BLaER1 (cell line): ENCODE measurements around the gene PHYH.
"Not testable (repeated sequence)": the region's sequence is repeated elsewhere in the genome, so short reads cannot be mapped to it uniquely, and the experiment has no call there.

Experiments used
- H3K27ac ChIP-seq: shearing (Covaris generic); formaldehyde crosslinking; 2 replicates; pipeline ENCODE4 v1.8.1; 2022
- H3K27me3 ChIP-seq: shearing (Covaris generic); formaldehyde crosslinking; 2 replicates; pipeline ENCODE4 v1.8.1; 2022
- H3K36me3 ChIP-seq: shearing (Covaris generic); formaldehyde crosslinking; 2 replicates; pipeline ENCODE4 v1.8.1; 2022
- H3K4me1 ChIP-seq: shearing (Covaris generic); formaldehyde crosslinking; 2 replicates; pipeline ENCODE4 v1.8.1; 2022
- H3K4me2 ChIP-seq: shearing (Covaris generic); formaldehyde crosslinking; 2 replicates; pipeline ENCODE4 v1.8.1; 2022
- H3K4me3 ChIP-seq: shearing (Covaris generic); formaldehyde crosslinking; 2 replicates; pipeline ENCODE4 v1.8.1; 2022
- H3K9ac ChIP-seq: shearing (Covaris generic); formaldehyde crosslinking; 2 replicates; pipeline ENCODE4 v1.8.1; 2022
- H3K9me3 ChIP-seq: shearing (Covaris generic); formaldehyde crosslinking; 2 replicates; pipeline ENCODE4 v1.8.1; 2022
- H4K20me1 ChIP-seq: shearing (Covaris generic); formaldehyde crosslinking; 2 replicates; pipeline ENCODE4 v1.8.1; 2022
- Cebpa-rat ChIP-seq: shearing (Covaris generic); IDR thresholded peaks from 2 replicates; pipeline ENCODE4 v1.8.1; 2022

The PHYH gene

DNA sequence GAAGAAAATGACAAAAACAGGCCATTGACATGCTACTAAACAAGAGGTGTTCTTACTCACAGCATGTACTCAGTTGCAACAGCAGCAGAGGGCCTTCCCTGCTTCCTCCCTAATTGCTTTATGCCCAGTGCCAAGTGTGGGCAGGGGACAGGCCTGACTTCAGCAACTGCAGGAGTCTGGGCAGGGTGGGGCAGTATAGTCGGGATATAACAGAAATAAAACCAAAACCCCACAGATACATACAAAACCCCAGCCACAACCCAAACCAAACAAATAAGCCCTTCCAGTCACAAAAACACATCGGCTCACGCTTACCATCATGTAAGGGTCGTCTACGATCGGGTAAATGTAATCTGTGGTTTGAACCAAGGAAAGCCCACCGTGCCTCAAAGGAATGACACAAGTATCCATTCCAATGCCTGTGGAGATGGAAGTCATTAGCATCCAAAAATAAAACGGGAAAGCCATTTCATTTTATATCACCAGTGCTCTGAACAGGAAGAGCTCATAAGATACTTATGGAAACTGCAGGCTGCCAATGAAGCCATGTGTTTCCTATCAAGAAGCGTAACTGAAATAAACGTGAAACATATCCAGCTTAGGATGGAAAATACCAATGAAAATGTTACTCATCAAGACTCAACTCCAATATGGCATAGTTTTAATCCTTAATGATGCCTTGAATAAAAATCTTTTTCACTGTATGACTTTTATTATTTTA lies 38.7 kb upstream of the PHYH start:
- no peak overlapping the region for H3K4me2 ChIP-seq
- H3K27ac ChIP-seq, result no peak overlapping the region
- H3K9ac ChIP-seq, result no peak overlapping the region

DNA sequence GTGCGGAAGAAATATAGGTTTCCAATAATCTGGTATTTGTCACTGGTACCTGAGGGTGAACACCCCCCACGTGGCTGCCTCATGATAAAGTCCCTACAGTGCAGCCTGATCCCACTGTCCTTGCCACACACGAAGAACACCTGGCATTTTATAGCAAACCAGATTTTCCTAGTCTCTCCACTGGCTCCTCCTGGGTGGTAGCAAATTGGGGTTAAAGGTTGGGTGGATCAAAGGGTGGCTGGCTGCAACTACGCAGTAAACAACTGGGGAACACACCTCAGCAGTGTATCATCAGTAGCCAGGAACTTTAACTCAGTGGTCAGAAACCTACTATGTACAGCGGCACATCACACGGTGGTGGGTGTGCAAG lies 37.9 kb upstream of the PHYH start:
- no peak overlapping the region for H3K4me3 ChIP-seq
- TF ChIP-seq Cebpa-rat, result no peak
- no peaks in the 10 kb centered on the region for H3K27me3 ChIP-seq
- peaks cover 96% of the 10 kb centered on the region for H3K36me3 ChIP-seq
- H3K27ac ChIP-seq, result no peak overlapping the region
- peaks cover 54% of the 10 kb centered on the region for H4K20me1 ChIP-seq
- no peaks in the 10 kb centered on the region for H3K9me3 ChIP-seq
- H3K4me1 ChIP-seq, result peaks cover 20% of the 10 kb centered on the region
- no peak overlapping the region for H3K4me2 ChIP-seq
- no peak overlapping the region for H3K9ac ChIP-seq

More for the DNA sequence above, 38.7 kb upstream of the PHYH start:
- peaks cover 61% of the 10 kb centered on the region for H4K20me1 ChIP-seq
- H3K9me3 ChIP-seq, result no peaks in the 10 kb centered on the region
- peaks cover 20% of the 10 kb centered on the region for H3K4me1 ChIP-seq
- no peak overlapping the region for H3K4me3 ChIP-seq
- peaks cover 96% of the 10 kb centered on the region for H3K36me3 ChIP-seq
- H3K27me3 ChIP-seq, result no peaks in the 10 kb centered on the region
- TF ChIP-seq Cebpa-rat, result no peak

DNA sequence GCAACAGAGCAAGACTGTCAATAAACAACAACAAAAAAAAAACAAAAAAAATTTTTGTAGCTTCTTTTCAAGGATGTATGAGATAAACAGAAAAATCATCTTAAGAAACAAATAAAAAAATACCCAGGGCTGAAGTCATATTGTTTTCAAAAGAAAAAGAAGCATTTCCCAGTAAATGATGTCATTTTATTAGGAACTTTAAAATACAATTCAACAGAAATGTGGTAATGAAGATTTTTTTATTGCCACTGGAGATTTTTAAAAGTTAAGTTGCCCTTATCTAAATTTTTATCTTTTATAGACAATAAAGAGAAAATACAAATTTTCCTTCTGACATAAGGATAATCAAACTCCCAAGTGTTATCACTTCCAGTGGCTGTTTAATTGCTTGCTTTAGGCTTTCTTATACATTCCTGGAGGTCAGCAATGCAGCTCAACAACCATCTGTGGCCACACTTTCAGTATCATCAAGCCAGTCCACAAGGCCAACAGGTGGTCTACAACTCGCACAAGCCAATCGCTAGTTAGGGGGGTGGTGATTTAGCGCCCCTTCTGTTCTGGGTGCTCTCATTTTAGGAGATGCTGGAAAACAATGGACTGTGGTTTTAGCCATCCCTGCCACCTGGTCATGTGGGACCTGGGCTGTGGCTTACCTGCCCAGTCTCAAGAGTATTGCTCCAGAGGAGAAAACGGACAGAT lies 37.4 kb upstream of the PHYH start:
- Histone ChIP-seq H3K27ac (no peak overlapping the region), H3K9me3 (no peaks in the 10 kb centered on the region), H3K4me3 (no peak overlapping the region), H3K4me2 (no peak overlapping the region), H3K9ac (no peak overlapping the region), H3K4me1 (peaks cover 20% of the 10 kb centered on the region), H4K20me1 (peaks cover 50% of the 10 kb centered on the region), H3K36me3 (peaks cover 96% of the 10 kb centered on the region), H3K27me3 (no peaks in the 10 kb centered on the region)
- TF ChIP-seq Cebpa-rat, result no peak

DNA sequence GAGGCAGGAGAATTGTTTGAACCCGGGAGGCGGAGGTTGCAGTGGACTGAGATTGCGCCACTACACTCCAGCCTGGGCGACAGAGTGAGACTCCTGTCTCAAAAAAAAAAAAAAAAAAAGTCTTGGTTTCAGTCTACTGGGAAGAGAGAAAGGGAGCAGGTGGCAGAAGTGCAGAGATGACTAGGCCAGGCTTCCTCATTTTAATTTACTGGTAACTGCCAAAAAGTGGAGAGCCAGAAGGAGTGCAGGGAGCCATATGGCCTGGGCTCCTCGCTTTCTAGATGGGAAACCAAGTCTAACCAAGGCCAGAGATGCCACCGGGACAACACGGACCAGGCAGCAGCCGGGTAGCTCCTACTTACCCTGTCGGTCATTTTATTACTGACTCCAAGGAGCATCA lies 36.0 kb upstream of the PHYH start:
- H3K9me3 ChIP-seq, result no peaks in the 10 kb centered on the region
- TF ChIP-seq Cebpa-rat, result no peak
- no peak overlapping the region for H3K4me3 ChIP-seq
- H3K4me1 ChIP-seq, result peaks cover 16% of the 10 kb centered on the region
- no peak overlapping the region for H3K9ac ChIP-seq
- H3K4me2 ChIP-seq, result no peak overlapping the region
- peaks cover 42% of the 10 kb centered on the region for H4K20me1 ChIP-seq
- H3K36me3 ChIP-seq, result peaks cover 97% of the 10 kb centered on the region
- H3K27ac ChIP-seq, result no peak overlapping the region
- H3K27me3 ChIP-seq, result no peaks in the 10 kb centered on the region

DNA sequence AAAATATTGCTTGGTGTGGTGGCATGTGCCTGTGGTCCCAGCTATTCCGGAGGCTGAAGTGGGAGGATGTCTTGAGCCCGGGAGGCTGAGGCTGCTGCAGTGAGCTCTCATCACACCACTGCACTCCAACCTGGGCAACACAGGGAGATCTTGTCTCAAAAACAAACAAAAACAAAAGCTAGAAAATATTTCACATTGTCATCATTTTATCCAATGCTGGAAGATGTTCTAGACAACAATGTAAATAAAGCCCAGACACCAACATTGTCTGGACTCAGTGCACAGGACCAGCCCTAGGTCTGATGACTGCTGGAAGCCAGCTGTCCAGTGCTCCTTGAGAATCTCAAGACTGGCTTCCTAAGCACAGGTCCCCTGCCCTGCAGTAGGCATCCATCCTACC lies 34.7 kb upstream of the PHYH start:
- H3K4me1 ChIP-seq, result peaks cover 7% of the 10 kb centered on the region
- H3K9me3 ChIP-seq, result no peaks in the 10 kb centered on the region
- H3K9ac ChIP-seq, result no peak overlapping the region
- H3K27ac ChIP-seq, result no peak overlapping the region
- H4K20me1 ChIP-seq, result peaks cover 38% of the 10 kb centered on the region
- H3K27me3 ChIP-seq, result no peaks in the 10 kb centered on the region
- TF ChIP-seq Cebpa-rat, result no peak
- H3K4me2 ChIP-seq, result no peak overlapping the region
- H3K36me3 ChIP-seq, result peaks cover 97% of the 10 kb centered on the region
- no peak overlapping the region for H3K4me3 ChIP-seq

DNA sequence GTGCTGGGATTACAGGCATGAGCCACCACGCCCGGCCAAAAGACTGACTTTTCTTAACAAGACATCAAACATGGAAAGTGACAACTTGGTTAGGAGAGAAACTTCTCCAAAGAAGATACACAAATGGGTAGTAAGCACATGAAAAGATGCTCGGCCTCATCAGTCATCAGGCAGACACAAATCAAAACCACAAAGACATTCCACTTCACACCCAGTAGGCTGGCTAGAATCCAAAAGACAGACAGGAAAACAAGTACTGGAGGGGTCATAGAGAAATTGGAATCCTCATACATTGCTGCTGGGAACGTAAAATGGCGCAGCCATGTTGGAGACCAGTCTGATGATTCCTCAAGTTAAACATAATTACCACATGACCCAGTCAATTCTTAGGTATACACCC lies 31.8 kb upstream of the PHYH start:
- H3K27me3 ChIP-seq, result no peaks in the 10 kb centered on the region
- peaks cover 99% of the 10 kb centered on the region for H3K36me3 ChIP-seq
- H3K9me3 ChIP-seq, result no peaks in the 10 kb centered on the region
- no peak overlapping the region for H3K27ac ChIP-seq
- H3K4me1 ChIP-seq, result peaks cover 6% of the 10 kb centered on the region; the same call in 1 of the 2 replicates
- no peak overlapping the region for H3K9ac ChIP-seq
- H4K20me1 ChIP-seq, result peaks cover 20% of the 10 kb centered on the region
- no peak overlapping the region for H3K4me2 ChIP-seq
- no peak for TF ChIP-seq Cebpa-rat
- no peak overlapping the region for H3K4me3 ChIP-seq

DNA sequence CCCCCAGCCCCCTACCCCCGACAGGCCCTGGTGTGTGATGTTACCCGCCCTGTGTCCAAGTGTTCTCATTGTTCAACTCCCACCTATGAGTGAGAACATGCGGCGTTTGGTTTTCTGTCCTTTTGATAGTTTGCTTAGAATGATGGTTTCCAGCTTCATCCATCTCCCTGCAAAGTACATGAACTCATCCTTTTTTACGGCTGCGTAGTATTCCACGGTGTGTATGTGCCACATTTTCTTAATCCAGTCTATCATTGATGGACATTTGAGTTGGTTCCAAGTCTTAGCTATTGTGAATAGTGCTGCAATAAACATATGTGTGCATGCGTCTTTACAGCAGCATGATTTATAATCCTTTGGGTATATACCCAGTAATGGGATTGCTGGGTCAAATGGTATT lies 31.1 kb upstream of the PHYH start:
- not testable (repeated sequence) for H3K27ac ChIP-seq, H3K4me1 ChIP-seq, H3K9ac ChIP-seq, H3K4me3 ChIP-seq, H3K4me2 ChIP-seq, H3K9me3 ChIP-seq, H3K27me3 ChIP-seq
- Histone ChIP-seq H4K20me1 (peaks cover 17% of the 10 kb centered on the region), H3K36me3 (peaks cover 99% of the 10 kb centered on the region)

DNA sequence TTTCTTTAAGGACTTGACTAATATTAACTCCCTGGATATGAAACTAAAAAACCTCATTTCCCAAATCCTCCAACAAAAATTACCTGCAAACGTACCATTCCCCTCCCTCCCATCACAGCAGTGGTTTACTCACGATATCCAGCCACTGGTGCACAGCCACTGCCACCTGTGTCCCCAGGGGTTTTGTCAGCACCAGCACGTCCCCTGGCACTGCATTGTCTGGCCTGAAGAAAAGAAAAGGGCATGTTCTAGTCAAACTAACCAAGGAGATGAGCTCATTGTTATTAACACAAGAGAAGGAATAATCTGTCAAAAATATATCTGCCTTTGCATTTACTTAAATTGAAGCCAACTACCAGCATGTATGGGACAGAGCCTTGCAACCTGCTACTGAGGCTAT lies 29.7 kb upstream of the PHYH start:
- H3K9ac ChIP-seq, result no peak overlapping the region
- no peaks in the 10 kb centered on the region for H3K9me3 ChIP-seq
- no peak overlapping the region for H3K4me2 ChIP-seq
- no peak overlapping the region for H3K4me3 ChIP-seq
- no peak overlapping the region for H3K27ac ChIP-seq
- peaks cover 6% of the 10 kb centered on the region; the same call in 1 of the 2 replicates for H3K4me1 ChIP-seq
- peaks cover 17% of the 10 kb centered on the region for H4K20me1 ChIP-seq
- H3K36me3 ChIP-seq, result peaks cover 99% of the 10 kb centered on the region
- H3K27me3 ChIP-seq, result no peaks in the 10 kb centered on the region
- TF ChIP-seq Cebpa-rat, result no peak

DNA sequence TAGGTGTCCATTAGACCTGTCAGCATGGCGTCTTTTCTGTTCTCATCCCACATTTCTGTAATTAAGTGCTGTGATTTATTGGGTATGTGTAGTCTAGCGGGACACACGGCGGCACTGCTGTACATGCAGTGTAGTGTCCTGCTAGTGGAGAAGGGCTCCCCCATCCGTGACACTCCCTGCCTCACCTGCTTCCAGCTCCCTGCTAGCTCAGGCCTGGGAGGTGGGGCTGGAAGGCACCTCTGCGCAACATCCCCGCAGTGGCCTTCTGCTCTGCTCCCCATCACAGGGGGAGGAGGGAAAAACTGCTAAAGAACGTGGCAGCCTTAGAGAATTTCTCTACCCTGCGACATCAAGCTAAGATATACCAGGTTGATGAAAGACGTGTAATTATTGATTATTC lies 28.7 kb upstream of the PHYH start:
- Histone ChIP-seq H3K4me1 (peaks cover 6% of the 10 kb centered on the region; the same call in 1 of the 2 replicates), H3K4me2 (no peak overlapping the region), H3K9ac (no peak overlapping the region), H3K36me3 (peaks cover 99% of the 10 kb centered on the region), H3K27me3 (no peaks in the 10 kb centered on the region), H3K27ac (no peak overlapping the region), H3K9me3 (no peaks in the 10 kb centered on the region), H3K4me3 (no peak overlapping the region), H4K20me1 (peaks cover 17% of the 10 kb centered on the region)
- no peak for TF ChIP-seq Cebpa-rat

DNA sequence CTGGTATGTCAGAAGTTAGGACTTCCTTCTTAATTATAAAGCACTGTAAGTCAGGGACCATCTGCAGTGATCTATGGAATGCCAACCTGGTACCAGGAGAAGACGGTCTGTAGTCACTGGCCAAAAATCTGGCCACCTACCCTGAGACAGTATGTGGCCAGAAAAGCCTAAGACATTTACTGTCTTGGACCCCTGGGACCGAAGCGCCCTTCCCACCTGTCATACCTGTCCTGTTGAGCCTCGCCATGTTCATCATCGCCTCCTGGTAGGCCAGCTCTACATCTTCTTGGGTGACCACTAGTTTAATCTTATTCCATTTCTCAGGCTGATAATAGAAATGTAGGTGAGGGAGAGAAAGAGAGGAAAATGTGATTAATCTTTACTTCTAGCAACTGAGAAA lies 28.3 kb upstream of the PHYH start:
- Histone ChIP-seq H3K4me2 (no peak overlapping the region), H3K27ac (no peak overlapping the region), H3K9me3 (no peaks in the 10 kb centered on the region), H3K4me3 (no peak overlapping the region), H3K4me1 (peaks cover 6% of the 10 kb centered on the region; the same call in 1 of the 2 replicates), H3K27me3 (no peaks in the 10 kb centered on the region), H4K20me1 (peaks cover 17% of the 10 kb centered on the region), H3K36me3 (peaks cover 99% of the 10 kb centered on the region), H3K9ac (no peak overlapping the region)
- TF ChIP-seq Cebpa-rat, result no peak
